HG02885 (cell line): ENCODE results near the gene KCNJ12.
"Not testable (repeated sequence)": the region's sequence is repeated elsewhere in the genome, so short reads cannot be mapped to it uniquely, and the experiment has no call there.

ENCODE experiments used
- ATAC-seq: cut with Tn5 transposase; IDR thresholded peaks from one replicate; pipeline ENCODE4 v1.9.1; 2021; ENCODE audit warnings: mild to moderate bottlenecking; ENCODE audit not compliant: unreplicated experiment, poor library complexity

The KCNJ12 gene

DNA sequence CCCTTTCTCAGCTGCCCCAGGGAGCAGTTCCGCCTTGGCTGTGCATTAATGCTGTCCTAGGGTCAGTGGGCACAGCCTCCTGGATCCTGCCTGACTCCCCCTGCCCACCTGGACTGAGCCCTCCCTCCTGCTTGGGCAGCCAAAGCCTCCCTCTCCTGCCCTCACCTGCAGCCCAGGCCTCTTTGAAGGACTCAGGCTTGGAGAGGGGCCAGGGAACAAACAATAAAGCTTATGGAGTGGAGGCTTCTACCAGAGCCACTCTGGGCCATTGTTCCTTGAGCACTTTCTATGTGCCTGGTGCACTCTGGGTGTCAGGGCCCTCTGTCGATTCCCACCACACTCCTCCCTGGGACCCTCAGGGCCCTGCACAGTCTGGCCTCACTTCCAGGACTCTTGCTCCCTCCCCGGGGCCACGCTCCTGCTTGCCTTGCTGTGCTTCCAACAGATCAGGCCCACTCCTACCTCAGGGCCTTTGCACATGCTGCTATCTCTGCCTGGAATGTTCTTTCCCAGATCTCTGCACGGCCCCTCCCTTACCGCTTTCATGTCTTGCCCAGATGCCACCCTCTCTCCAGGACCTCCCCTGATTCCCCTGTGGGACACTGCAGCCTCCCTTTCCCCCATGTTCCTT, 5.0 kb downstream of the KCNJ12 start:
- ATAC-seq: no peak

DNA sequence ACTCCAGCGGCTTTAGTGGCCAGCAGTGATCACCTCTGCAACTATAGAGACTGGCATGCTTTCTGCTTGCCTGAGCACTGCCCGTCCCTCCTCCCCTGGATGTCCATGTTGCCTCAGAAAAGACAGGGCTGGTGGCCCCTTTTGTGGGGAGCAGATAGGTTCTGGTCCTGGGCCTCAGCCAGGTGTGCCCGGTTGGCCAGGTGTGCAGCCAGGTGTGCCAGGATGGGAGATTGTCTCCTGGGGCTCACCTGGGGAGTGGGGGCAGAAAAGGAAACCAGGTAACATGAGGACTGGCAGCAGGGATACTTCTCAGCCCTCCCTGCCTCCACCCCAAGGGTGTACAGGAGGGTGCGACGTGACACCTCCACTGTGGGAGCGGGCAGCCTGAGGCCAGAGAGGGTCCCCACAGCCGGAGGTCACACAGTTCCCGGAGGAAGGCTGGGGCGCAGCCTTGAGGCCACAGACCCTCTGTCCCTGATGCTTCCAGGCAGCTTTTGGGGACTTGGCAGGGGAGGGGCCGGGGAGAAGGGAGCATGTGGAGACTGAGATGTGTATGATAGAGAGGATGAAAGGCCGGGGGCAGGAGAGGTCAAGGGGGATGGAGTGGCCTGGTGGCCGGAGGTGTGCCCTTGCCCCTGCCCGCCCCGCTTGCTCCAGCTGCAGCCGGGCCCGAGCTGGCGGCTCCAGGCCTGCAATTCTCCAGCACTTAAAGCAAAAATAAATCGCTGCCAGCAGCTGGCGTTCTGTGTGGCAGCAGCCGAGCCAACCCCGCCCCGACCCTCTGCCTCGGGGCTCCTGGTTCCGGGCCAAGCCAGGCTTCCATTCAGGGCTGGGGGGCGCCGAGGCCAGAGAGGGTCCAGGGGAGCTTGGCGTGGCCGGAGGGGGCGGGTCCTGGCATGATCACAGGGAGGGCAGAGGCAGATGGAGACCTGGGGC, 6.7 kb downstream of the KCNJ12 start:
- no peak for ATAC-seq

DNA sequence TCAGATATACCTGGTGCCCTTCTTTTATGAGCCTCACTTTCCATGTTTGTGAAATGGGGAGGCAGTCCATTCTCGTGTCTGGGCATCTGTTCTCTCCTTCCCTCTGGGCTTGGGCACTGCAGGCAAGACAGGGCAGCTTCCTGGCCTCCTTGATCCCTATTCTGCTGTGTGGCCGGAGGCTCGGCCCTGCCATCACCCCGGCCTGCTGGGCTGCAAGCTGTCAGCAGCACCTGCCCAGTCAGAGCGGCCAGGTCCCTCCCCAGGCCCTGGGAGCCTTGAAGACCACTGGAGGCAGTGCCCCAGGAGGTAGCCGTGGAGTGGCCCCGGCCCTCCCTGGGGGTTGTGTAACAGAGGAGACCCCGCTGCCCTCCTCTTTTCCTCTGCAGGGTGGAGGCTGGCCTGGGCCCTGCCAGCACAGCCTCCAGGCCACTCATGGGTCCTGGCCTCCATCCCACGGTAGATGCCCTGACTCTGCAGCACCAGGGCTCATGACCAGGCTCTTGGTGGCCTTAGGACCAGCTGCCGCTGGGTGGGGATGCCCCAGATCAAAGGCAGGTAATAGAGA, 9.2 kb downstream of the KCNJ12 start:
- no peak for ATAC-seq

DNA sequence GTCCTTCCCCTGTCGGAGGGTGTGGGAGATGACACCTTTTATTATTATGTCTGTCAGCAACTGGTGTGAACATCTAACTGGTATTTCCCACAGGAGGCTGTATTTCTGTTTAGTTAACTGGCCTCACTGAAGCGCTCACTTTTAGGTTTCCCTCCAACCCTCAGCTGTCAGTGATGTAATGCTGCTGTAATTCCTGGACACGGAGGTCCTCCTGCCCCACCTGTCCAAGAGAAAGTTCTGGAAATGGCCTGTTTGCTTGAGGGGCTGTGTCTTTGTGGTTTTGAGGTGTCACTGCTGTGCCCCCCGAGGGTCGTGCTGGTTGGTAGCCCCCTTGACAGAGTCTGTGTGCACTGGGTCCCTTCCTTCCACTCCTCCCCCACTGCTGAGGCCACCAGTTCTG, 11.5 kb downstream of the KCNJ12 start:
- ATAC-seq: no peak

DNA sequence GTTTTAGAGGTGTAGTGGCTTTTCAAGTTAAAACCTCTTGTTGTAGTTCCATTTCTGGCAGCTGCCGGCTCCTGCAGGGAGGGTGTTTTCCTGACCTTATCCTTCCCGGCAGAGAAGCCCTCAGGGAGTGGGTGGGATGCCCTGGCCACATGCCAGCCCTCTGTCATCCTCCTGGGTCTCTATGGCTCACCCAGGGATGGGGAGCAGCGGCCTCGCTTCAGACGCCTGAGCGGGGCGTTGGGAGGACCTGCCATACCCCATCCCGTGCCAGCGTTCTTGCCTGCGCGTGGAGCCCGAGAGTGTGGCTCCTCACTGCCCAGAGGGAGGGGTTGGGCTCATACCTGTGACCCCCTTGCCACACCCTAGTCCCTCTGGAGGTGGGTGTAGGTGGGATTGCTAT, 11.9 kb downstream of the KCNJ12 start:
- no peak for ATAC-seq

DNA sequence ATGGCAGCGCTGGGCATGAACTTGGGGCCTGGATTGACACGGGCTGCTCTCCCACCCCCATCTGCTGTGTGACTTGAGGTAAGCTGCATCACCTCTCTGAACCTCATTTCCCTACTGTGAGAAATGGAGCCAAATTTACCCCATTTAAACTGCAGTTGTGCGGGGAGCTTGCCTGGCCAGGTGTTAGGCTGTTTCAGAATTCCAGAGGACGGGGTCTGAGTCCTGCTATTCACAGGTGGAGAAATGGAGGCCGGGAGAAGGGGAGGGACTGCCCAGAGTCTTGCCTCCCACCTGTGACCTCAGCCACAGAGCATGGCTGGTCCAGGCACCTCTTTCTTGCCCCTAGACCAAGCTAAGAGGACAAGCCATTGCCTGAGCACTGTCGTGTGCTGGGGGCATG, 12.8 kb downstream of the KCNJ12 start:
- ATAC-seq: no peak

DNA sequence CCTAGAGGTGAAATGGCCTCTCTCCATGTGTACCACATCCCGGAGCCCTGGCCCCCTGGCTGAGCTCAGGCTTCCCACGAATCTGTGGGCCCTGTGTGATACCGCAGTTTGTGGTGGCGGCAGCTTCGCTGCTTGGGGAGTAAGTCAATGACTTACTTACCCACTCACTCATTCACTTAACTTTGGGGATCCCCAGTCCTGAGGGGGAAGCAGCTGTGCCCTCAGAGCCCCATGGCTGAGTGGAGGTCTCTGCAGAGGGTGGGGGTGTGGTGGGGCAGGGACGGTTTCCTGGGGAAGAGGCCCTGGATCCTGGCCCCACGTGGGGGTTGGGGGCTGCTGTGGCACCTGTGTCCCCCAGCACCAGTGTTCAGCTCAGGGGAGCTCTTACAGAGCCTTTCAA, 13.2 kb downstream of the KCNJ12 start:
- no peak for ATAC-seq

DNA sequence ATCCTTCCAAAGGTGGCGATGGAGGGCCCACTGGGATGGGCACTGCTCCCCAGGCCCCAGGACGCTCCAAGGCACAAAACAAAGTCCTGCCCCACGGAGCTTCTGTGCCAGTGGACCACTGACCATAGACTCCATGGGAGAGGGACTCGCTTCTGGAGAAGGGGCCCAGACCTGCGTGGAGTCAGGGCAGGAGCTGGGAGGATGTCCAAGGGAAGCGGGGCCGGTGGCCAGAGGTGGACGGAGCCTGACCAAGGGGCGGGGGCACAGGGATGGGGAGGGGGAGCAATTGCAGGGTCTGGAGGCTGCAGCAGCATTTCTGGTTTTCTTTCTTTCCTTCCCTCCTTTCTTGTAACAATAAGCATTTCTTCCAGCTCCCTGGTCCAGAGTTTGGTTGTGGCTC, 14.1 kb downstream of the KCNJ12 start:
- ATAC-seq: no peak

DNA sequence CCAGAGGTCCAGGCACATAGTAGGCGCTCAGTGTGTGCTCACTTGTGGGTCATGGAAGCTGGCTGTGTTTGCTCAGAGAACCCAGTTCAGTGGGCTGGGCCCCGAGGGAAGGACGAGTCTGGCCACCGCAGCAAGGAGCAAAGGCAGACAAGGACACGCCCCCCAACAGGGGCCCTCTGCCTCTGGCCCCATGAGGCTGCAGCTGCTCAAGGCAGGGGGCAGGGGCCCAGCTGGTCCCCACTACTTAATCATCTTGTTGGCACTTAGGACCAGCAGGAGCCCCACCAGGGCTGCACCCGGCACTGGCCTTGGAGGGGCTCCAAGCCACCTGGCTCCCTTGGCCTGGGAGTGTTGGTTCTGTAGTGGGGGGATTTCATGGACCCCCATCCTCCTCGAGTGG, 16.1 kb downstream of the KCNJ12 start:
- ATAC-seq: no peak

DNA sequence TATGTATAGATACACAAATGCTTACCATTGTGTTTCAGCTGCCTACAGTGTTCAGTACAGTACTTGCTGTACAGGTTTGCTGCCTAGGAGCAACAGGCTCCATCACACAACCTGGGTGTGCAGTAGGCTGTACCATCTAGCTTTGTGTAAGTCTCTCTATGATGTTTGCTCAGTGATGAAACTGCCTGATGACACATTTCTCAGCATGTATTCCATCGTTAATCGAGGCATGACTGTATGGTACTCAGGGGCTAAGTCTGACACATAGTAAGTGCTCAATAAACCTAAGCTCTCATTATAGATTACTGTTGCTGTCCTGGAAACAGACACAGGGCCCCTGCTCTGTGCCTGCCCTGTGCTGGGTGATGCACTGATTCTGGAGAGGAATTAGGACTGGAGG, 18.1 kb downstream of the KCNJ12 start:
- no peak for ATAC-seq

DNA sequence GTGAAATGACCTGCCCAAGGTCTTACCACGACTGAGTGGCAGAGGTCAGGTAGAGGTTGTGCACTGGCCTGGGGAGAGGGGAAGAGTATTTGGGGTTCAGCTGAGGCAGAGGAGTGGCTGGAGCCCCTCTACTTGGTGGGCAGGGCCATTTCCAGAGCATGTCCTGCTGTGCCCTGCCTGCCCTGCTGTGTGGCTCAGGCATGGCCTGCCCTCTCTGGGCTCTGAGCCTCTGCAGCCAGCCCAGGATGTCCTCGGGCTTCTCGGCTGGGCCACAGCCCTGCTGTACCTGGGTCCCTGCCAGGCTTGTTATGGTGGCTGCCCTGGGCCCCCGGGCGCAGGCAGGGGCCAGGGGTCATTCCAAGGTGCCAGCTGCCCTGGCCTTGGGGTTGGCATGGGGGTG, 19.6 kb downstream of the KCNJ12 start:
- ATAC-seq: no peak

DNA sequence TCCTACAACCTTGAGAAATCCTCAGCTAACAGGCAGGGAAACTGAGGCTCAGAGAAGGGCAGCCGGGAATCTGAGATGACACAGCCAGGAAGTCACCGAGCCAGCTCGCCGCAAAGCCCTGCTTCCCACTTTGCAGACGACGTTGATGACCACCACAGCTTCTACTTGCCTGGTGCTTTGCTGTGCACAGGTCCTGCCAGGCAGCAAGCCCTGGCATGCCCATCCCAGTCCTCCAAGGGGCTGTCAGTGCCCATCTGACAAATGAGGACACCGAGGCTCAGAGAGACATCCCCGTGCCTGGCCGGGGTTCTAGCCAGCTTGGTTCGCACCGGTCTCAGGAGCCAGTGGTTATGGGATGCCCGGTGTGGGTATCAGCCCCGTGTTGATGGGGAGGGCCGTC, 20.1 kb downstream of the KCNJ12 start:
- ATAC-seq: no peak

DNA sequence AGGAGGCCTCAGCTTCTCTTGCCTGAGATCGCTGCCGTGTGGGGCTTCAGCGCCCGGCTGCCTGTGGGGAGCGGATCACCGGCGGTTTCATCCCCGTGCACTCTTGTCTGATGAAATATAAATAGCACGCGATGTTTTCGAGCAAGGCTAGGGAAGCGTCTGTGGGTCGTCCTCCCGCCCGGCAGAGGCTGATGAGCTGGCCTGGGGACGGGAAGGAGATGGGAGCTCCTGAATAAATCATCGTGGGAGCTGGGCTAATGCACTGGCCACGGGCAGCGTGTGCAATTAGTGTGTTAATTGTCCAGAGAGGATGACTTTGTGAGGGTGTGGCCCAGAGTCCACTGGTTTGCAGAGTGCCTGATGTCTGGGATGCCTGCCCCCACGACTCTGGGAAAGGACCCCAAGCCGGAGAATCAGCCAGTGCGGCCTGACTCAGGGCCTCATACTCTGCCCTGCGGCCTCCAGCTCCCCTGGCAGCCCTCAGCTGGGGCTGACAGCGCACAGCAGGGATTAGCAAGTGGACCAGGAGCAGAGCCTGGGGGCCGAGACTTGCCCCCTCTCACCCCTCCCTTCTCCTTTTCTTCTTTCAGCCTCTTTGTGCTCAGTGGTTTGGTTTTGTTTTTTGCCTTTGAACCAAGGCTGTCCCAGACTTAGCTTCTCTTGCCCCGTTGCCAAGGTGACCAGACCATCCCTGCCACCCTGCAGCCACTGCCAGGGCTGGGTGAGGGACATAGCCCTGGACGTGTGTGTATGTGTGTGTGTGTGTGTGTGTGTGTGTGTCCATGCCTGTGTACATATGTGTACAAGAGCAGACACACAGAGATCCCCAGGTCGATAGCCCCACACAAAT, 21.4 kb downstream of the KCNJ12 start:
- no peak for ATAC-seq

DNA sequence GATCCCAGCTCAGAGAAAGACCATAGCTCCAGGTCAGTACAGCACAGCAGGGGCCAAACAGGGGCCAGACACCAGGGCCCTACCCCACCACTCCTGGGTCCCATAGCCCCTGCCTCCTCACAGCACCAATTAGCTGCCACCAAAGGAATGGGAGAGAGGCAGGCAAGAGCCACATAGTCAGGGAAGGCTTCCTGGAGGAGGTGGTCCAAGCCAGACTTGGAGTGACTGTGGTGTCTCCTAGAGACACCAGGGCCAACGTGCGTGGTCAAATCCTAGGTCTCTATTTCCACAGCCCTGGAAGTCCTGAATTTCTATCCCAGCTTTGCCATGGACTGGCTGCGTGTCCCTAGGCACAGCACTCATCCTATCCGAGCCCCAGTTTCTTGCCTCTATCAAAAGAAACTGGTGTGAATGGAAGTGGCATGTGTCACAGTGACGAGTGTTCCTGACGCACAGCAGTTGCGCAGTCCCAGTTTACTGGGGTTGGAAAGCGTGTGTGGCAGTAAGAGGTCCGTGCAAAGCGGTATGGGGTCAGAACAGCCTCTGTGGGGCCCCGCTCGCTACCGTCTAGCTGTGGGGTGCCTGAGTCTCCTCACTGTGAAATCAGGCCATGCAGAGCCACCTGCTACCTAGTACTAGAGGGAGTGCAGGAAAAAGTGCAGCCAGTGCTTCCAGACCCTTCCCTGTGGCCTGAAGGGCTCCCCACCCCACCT, 23.5 kb downstream of the KCNJ12 start:
- ATAC-seq: no peak

DNA sequence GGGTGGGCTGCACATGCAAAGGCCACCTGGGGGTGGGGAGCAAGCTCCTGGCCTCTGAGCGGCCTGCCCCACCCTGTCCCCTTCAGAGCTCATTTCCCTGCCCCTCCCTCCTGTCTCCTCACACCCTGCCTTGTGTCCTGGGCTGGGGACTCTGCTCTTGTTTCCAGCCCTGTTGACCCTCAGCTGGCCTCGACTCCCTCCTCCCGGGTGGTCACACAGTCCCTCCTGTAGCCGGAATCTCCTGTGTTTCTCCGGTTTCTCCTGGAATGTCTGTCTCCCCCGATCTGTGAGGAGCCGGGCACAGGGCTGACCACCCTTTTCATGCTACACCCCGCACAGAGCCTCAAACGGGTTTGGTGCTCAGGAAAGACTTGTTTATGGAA, 24.0 kb downstream of the KCNJ12 start:
- ATAC-seq: not testable (repeated sequence)

DNA sequence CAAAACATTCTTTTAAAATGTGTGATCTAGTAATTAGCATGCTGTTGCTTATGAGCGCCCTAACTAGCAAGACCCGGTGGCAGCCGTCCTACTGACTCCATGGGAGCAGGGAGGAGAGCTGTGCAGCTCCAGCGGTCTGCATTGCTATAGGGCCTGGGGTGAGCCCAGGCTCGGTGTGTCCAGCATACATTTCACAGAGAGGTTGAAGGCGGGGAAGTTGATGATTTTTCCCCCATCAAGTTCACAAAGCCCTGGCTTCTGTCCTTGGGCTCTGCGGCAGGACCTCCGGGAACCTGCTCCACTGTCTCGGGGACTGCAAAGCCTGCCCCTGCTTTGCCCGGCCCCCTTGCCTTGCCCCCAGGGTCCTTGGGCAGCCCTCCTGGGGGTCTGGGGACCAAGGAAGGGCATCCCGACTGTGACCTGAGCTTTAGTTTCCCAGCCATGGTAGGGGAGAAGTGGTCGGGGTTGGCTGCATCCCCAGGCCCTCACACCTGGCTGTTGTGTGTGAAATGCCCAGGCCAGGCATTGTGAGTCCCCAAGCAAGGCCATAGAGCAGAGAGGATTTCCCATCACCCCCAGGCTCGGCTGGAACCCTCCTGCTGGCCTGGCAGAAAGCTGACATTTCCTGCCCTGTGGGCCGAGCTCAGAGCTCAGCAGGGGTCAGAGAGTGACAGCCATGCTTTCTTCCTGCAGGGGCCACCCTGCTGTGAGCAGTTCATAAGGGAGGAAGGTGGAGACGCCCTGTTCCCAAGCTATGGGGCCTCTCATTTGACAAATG, 24.8 kb downstream of the KCNJ12 start:
- ATAC-seq: no peak

DNA sequence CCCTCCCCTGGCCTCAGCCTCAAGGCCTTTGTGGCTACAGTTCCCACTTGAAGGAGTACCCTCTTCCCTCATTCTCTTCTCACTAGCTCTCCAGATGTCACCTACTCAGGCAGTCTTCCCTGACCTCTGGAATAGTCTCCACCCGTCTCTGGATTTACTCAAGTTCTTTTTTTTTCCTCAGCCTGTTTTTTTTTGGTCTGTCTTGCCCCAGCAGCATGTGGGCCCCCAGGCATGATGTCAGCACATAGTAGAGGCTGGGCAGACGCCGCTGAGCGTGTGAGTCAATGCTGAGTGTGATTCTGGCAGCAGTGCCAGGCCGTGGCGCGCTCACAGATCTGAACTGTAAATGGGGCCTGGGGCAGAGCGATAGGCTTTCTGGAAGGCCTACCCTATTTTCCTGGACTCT, 26.0 kb downstream of the KCNJ12 start:
- not testable (repeated sequence) for ATAC-seq

DNA sequence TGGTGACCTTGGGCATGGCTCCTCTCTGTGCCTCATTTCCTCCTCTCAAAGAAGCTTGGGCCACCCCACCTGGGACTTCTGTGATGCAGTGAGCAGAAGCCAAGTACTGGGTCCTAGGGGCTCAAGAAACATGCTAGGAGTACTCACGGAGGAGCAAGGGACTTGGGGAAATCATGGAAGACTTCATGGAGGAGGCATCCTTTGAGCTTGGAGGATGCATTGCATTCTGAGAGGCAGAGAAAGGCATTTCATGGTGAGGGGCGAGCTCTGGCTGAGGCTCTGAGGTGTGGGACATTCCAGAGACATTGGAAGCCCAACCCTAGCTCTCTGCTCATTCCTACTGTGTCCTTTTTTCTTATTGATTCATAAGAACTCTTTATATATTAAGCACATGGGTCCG, 26.8 kb downstream of the KCNJ12 start:
- not testable (repeated sequence) for ATAC-seq

DNA sequence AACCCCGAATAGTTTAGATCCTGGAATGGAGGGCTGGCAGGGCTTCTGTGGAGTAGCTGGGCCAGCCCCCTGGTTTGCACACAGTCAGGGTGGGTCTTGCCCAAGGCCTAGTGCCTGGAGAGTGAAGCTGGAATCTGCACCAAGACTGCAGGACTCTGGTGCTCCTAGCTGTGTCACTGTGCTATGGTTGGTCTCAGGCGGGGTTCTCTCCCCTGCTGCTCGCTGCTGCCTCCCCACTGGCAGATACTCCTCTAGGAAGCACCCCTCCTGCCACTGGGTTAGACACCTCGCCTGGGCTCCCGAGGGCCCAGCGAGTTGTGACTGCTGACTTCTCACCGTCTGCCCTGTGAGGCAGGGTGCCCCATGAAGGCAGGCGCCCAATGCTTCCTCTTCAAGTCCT, 27.9 kb downstream of the KCNJ12 start:
- ATAC-seq: not testable (repeated sequence)
